GM20431 (cell line): ENCODE data around the gene ADAMTS3.

Source experiments
- in situ Hi-C: fragments of 300-500 bp; cut with MseI, MboI; formaldehyde crosslinking; loops from one replicate; pipeline ENCODE4 v1.15.0; 2020; ENCODE audit warnings: low sequenced_read_pairs; ENCODE audit not compliant: unreplicated experiment

Gene ADAMTS3

DNA sequence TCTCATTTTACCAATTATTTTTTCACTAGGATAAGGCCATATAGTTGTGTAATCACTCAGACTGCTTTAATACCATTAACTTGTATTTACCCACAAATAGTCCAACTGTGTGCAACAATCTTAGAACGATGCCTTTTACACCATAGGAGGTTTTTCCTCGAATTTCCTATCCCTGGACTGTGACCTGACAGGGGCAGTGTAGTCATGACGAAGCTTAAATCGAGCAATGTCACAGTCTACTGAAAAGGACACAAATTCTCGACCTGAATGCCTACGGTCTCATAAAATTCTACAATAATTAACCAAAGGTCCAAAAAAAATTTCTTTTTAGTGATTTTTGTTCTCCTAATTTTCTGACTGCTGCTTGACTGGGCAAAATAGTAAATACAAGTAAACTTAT lies 208.9 kb downstream of the ADAMTS3 start:
- in situ Hi-C loops = no loop called here

- in situ Hi-C loops = no loop called here
These were observed 210.5 kb downstream of the ADAMTS3 start for GRCh38 chr4:72358483-72358882.

DNA sequence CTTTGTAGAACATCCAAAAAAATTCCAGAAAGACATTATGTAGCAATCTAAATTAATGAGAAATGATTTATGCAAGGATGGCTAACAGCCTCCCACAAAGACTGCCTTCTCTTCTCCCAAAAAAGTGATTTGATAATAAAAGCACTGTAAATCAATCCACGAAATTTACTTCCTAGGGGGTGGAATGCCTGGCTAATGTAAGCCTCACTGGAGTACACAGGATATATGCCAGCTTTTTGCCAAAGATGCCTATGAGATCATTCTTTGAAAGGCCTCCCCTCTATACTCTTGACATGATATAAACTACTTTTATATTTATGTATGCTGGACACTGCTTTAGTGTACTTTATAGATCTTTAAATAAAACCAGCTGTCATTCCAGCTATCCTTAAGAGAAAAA lies 211.1 kb downstream of the ADAMTS3 start:
- in situ Hi-C loops = no loop called here

GRCh38 chr4:72352711-72353110 lies 216.3 kb downstream of the ADAMTS3 start:
- in situ Hi-C loops = no loop called here

DNA sequence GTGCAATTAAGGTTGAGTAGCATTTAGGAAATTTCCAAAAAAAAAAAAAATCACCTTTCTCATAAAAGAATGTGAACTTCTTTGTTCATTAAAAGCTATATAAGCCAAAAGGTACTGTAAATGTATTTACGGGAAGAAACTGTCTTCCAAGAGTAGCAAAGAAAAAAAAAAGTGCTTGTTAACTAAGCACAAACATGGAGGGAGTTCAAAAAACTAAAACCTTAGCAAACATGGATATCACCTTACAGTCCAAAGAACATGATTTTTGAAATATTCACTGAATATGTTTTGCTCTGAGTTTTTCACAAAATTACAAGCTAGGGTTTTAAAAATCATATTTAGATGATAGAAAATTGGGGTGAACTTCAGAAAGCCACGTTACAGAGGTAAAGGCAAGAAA lies 217.5 kb downstream of the ADAMTS3 start:
- in situ Hi-C loops = no loop called here

DNA sequence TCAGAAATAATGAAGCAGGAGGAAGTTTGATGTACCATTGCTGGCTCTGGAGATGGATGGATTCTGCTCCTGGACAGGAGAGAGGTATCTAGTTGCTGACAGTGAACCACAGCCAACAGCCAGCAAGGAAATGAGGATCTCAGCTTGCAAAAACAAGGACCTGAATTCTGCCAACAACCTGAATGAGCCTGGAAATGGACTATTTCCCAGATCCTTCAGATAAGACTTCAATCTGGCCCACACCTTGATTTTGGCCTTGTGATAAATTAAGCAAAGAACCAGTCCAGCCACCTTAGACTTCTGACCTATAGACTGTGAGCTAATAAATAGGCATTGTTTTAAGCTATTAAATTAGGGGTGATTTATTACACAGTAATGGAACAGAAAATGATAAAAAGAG lies 220.3 kb downstream of the ADAMTS3 start:
- in situ Hi-C loops = no loop called here

DNA sequence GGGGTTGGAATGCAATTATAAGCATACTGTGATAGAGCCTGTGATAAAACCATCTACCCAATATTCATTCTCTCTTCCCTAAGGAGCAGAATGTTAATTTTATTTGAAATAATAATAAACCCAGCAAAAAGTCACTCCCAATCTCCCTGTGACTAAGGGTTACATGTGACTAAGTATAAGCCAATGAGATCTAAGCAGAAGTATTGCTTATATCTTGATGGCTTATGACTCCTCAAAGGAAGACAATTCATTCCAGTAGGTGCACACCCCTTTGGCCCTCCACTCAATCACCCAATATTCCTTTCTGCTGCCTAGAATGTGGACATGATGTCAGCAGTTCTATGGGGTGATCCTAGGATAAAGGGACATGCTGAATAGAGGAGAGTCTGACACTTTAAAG lies 224.6 kb downstream of the ADAMTS3 start:
- in situ Hi-C loops = no loop called here

DNA sequence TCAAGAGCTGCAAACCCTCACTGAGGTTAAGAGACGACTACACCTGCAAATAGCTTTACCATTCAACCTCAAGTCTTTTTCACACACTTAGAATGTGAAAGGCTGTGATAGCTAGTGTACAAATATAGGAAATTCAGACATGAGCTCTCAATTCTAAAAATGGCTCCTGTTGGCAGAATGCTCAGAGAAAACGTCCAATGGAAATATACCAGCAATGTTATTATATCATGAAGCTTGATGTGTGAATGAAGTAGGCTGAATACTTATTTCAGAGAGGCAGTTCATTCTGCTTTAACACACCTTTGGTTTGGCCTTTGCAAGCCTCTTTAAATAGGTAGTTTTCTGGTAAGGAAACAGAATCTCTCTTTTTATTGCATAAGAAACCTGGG lies 227.6 kb downstream of the ADAMTS3 start:
- in situ Hi-C loops = no loop called here

DNA sequence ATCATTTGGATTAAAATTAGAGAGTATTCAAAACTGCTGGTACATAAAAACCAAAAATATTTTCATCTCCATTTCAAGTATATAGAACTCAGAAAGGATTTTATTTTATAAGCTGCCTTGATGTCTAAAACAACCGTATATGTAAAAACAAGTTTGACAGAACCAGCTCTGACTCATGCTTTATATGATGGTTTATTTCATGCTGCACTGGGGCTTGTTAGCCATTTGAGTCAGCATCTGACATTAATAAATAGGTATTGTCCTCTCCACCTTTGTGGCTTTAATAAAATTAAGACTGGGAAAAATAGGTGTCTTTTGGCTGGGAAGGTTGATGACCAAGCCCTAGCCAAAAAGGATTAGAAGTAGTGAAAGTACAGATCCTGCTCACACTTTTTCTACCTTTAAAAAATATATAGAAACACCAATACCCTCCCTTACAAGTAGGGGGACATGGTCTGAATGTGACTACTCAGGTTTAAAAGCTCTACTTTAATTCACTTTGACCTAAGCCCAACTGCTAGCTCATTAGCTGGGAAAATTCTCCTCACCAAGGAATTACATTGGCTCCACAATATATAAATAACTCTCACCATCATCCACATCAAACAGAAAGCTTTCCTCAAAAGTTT lies 228.1 kb downstream of the ADAMTS3 start:
- in situ Hi-C loops = no loop called here

- in situ Hi-C loops = no loop called here
These were observed 231.0 kb downstream of the ADAMTS3 start for GRCh38 chr4:72338060-72338459.

DNA sequence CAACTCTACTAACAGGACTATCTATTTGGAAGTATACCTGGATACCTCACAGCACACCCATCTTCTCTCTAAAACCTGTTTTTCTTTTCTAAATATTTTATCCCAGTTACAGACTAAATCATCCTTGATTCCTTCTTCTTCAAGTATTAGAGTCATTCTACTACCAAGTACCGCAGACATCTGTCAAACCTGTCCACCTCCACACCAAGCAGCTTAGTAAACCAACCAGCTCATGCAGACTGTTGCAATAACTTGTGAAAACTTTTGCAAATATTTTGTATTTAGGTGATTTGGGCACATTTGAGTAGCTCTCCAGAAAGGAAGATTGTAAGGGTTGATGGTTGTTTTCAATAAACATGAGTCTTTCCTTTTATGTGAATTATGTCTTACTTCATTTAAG lies 238.6 kb downstream of the ADAMTS3 start:
- in situ Hi-C loops = no loop called here

- in situ Hi-C loops = no loop called here
These were observed 242.1 kb downstream of the ADAMTS3 start for GRCh38 chr4:72326692-72327632.

- in situ Hi-C loops = no loop called here
These were observed 243.8 kb downstream of the ADAMTS3 start for GRCh38 chr4:72325215-72325614.

DNA sequence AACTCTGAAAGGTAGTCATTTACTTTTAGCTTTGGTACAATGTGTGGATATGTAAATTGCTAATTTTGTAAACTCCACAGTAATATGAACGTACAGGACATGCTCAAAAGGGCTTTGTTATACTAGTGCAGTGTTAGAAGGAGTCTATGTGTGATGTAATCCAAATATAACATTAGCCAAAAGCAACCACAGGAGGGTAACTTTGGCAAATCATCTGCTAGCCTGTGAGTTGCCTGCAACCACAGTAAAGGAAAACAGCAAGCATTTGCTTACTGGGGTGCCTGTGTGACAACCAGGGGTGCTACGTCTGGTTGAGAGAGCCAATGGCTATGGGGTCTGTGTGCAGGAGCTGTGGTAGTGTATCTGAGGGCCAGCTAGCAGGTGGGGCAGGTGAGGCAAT lies 245.8 kb downstream of the ADAMTS3 start:
- in situ Hi-C loops = no loop called here

GRCh38 chr4:72320223-72320948 lies 248.6 kb downstream of the ADAMTS3 start:
- in situ Hi-C loops = no loop called here

DNA sequence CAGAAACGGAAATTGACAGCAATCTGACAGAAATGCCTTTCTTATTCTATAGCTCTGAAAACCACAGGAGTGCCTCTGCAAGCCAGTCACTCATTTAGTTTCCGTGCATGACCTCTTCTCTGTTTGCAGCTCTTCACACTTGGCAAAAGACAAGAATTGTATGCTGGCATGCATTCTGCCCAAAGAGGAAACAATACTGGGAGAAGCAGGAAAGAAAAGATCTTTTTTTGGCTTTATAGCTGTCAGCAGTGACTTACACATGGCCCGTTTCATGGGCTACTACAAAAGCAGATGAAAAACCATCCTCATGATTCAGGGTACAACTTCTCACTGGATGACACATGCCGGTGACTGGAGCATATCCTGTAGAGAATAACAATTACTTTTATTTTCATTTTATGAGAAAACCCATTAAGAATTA lies 249.4 kb downstream of the ADAMTS3 start:
- in situ Hi-C loops = no loop called here

GRCh38 chr4:72318421-72319170 lies 250.4 kb downstream of the ADAMTS3 start:
- in situ Hi-C loops = no loop called here

DNA sequence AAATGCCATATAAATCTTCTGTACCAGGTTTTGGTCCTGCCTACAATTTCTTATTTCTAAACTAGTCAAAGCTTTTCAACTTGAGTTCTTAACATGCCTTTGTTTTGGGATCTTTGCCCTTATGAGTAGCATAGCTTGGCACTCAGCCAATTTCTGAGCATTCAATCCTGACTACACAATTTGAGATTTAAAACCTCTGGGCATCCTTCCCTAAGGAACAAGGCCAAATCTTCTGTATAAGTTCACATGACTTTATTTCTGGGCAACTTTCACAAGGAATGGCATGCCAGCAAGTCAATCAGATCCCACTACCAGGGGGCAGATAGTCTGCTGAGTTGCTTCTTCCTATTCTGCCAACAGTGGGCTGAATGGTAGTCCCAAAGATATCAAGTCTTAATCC lies 254.2 kb downstream of the ADAMTS3 start:
- in situ Hi-C loops = no loop called here

- in situ Hi-C loops = no loop called here
These were observed 255.9 kb downstream of the ADAMTS3 start for GRCh38 chr4:72313121-72313520.

GRCh38 chr4:72312032-72312650 lies 256.9 kb downstream of the ADAMTS3 start:
- in situ Hi-C loops = no loop called here
